ENCODE results near the gene OR2H2.
A peak's percentile ranks its signal among the peaks of the same experiment; 100 is the strongest.

OR2H2 gene

DNA sequence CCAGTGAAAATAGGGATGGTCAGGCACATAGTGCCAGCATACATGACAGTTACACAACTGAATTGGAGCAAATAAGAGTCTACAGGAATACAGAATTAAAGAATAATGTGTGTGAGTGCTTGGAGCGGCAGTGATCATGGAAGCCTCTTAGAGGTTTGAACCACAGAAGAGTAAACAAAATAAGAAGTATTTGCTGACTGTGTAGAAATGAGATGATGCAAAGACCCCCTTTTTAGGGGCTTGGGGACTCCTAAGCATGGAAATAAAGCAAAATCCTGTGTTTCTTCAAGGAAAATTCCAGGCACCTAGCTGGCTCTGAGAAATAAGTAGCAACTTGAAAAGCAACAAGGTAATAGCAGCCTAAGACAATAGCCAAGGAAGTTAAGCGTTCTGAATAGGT is 6.8 kb downstream of the OR2H2 start:
- DNase-seq (ENCODE audit: low read depth): no peak

GRCh38 chr6:29593199-29593855 is 8.4 kb downstream of the OR2H2 start:
- DNase-seq (ENCODE audit: low read depth): no peak

- no peak for DNase-seq (ENCODE audit: low read depth)
These were observed 11.5 kb downstream of the OR2H2 start for GRCh38 chr6:29596381-29596900.

DNA sequence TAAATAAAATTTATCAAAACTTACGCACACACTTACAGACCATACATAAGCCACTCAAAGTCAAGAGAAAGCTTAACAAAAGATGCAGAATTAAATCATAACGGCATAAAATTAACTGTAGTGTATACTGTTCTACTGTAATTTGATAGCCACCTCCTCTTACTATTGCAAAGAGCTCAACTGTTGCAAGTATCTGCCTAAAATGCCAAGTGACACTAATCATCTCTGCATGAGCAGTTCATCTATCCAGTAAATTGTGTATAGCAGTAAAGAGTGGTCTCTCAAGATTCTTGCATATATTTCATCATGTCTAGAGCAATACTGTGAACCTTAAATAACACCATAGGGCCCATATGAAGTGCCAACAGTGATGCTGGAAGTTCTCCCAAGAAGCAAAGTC is 12.3 kb downstream of the OR2H2 start:
- DNase-seq (ENCODE audit: low read depth): no peak

DNA sequence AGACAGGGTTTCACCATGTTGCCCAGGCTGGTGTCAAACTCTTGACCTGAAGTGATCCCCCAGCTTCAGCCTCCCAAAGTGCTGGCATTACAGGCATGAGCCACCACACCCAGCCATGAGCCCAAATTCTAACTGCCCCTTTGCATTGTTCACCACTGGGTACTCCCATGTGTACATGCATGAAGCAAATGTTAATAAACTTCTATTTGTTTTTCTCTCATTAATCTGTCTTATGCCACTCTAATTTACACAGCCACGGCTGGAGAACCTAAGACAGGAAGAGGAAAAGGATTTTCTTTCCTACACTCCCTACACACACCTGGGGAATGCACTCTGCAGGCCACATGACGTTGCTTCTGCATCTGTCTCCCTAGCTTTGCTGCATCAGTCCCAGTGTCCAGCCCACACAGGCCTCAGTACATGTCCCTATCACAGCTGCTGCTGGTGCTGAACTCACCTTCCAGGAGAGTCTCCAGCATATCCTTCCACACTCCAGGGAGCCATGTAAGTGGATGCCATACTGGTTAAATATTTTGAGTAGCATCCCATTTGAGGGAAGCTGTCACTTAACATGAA is 13.3 kb downstream of the OR2H2 start:
- no peak for DNase-seq (ENCODE audit: low read depth)

GRCh38 chr6:29602564-29603361 is 17.8 kb downstream of the OR2H2 start:
- peak; percentile 53 for DNase-seq (ENCODE audit: low read depth)

GRCh38 chr6:29603456-29603855 is 18.5 kb downstream of the OR2H2 start:
- DNase-seq (ENCODE audit: low read depth): no peak

DNA sequence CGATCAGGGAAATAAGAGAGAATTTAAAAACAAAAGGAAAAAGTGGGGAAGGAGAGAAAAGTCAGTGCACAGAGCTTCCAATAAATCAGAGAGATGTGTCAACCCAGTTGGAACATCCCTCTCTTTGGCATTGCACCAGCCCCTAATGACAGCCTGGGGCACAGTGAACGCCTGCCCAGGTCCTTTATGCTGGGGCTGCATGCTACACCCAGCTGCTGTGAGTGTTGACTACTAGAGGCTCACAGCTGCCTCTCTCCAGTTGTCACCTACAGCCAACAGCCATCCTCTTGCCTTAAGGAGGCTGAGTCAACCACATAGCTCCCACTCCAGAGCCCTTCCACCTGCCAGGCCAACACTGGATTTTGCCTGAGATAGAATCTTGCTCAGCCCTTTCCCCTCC is 19.0 kb downstream of the OR2H2 start:
- DNase-seq (ENCODE audit: low read depth): no peak

DNA sequence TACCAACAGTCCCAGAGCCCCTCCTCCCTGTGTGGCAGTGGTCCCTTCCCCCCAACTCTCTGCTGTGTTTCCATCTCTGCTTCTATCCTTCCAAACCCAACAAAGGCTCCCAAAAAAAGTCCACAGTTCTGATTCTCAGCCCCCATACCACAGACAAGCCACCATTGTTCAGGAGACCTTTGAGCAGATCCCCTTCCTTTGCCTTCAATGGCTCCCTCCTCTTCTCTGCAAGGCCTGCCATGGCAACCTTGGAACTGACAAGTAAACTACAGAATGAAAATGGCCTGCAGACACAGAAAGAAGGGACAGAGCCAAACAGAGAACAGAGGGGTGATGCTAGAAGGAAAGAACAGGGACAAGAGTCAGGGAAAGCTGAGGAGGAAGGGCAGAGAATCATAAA is 23.2 kb downstream of the OR2H2 start:
- DNase-seq (ENCODE audit: low read depth): no peak

- DNase-seq (ENCODE audit: low read depth): no peak
These were observed 25.6 kb downstream of the OR2H2 start for GRCh38 chr6:29610540-29610939.

GRCh38 chr6:29611426-29611825 is 26.5 kb downstream of the OR2H2 start:
- no peak for DNase-seq (ENCODE audit: low read depth)

GRCh38 chr6:29617782-29618554 is 33.0 kb downstream of the OR2H2 start:
- no peak for DNase-seq (ENCODE audit: low read depth)

GRCh38 chr6:29619578-29620160 is 34.7 kb downstream of the OR2H2 start:
- DNase-seq (ENCODE audit: low read depth): no peak

DNA sequence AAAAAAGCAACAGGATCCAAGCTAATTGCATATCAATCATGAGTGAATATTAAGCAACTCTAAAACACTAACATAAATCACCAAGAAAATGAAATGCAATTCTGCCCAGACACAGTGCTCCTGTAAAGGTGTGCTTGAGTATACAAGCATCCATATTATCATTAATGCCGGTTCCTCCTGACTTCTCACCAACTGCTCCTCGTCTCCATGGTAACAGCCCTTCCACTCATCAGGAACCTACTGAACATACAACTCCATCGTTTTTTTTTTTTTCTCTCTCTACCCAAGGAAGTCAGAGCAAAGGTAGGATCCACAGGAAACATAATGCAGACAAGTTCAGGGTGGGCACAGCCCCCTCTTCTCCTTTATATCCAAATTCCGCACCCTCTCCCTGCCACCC is 35.7 kb downstream of the OR2H2 start:
- no peak for DNase-seq (ENCODE audit: low read depth)

DNA sequence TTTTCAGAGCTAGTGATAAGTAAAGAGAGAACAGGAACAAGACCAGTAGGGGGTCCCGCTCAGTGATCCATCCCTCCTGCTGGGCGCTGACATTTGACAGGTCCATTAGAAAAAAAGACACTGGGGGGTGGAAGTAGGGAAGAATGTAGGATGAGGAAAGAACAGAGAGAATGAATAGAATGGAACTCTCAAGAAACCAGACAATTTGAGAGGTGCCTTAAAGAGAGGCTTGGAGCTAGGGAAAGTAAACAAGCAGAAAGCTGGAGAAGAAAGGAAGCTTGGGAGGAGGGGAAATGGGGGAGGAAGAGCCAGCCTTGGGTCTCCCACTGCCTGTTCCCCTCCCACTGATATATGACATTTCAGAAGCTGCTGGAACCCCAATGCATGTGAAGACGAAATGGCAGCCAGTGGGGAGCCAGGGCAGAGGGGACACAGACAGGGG is 39.6 kb downstream of the OR2H2 start:
- DNase-seq (ENCODE audit: low read depth): no peak

DNA sequence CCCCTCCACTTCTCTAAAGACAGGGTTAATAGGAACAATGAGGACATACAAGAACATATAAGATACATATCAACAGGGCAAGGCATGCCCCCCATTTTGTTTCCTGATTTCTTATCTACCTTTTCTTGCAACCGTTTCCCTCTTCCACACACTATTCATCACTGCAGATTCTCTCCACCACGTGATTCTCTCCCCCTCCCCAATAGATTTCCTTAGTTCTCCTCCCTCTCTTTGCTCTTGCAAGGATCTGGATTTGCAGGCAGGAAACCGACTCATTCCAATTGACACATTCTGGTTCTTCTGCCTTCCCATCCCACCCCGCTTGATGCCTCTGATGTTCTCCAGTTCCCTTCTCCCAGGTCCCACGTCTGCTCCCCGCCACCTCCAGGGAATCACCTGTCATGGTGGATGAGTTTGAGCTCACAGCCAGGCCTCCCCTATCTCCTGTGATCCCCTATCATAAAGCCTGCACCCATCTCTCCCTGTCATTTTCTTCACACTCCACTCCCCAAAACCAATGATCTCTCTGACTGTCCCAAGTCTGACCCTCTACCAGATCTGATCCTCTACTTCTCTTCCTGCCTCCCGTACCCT is 40.5 kb downstream of the OR2H2 start:
- no peak for DNase-seq (ENCODE audit: low read depth)

- peak; percentile 31 for DNase-seq (ENCODE audit: low read depth)
These were observed 42.2 kb downstream of the OR2H2 start for GRCh38 chr6:29626948-29627754.

- peak; percentile 93 for DNase-seq (ENCODE audit: low read depth)
These were observed 43.0 kb downstream of the OR2H2 start for GRCh38 chr6:29627755-29628418.

- DNase-seq (ENCODE audit: low read depth): peak; percentile 88
These were observed 43.7 kb downstream of the OR2H2 start for GRCh38 chr6:29628419-29629281.

Data from ELR (cell line).